ENCODE measurements around the gene ARCN1.

The ARCN1 gene

DNA sequence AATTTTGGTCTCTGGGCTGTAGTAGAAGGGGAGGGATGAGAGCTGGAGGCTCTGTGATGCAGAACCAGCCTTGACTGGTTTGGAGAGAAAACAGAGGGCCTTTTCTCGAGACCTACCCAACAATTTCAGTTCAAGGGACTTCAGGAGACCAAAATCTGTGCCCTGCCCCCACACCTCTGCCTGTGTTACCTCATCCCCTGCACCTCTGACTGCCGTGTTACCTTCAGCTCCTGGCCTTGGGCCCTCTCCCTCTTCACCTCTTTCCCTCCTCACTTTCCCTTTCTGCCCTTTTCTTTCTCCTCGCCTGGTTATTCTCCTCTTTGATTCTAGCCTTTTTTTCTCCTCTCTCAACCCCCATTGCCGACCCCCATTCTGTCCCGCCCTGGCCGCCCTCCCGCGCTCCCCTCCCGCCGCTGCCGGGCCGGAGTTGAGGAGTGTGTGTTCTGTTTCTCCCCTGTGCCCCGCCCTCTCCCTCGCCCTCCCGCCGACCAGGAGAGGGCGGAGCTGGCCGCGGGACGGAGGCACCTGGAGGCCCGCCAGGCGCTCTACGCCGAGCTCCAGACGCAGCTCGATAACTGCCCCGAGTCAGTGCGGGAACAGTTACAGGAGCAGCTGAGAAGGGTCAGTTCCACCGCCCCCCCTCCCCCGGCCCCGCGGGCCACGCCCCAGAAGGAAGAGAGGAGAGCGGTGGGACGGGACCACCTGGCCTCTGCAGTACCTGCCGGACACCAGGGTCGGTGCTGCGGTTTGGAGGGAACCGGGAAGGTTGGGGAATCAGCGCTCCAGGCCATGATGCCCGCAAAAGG is 62.4 kb downstream of the ARCN1 start:
- H3K23ac ChIP-seq (ENCODE audit: low read length), result no peak overlapping the region
- peak overlapping the region; percentile 80 for H3K4me2 ChIP-seq (ENCODE audit: low read length)
- H2BK15ac ChIP-seq (replicated peaks; ENCODE audit: low read depth), result no peak overlapping the region
- H2AK5ac ChIP-seq (ENCODE audit: low read length), result no peak overlapping the region
- no peak overlapping the region for H2BK120ac ChIP-seq (ENCODE audit: low read depth, low read length)
- no peak overlapping the region for H4K8ac ChIP-seq (ENCODE audit: low read depth, low read length)
- DNase-seq, result peak; percentile 93
- H3K4me3 ChIP-seq (ENCODE audit: low read length), result peak overlapping the region; percentile 27
- no peak overlapping the region for H3K4ac ChIP-seq (ENCODE audit: low read depth, low read length)
- H3K18ac ChIP-seq (ENCODE audit: low read length), result no peak overlapping the region
- no peaks in the 10 kb centered on the region for H3K79me1 ChIP-seq (ENCODE audit: low read length)
- H2BK5ac ChIP-seq (ENCODE audit: low read length), result no peak overlapping the region
- no peaks in the 10 kb centered on the region for H3K79me2 ChIP-seq (ENCODE audit: control insufficient read depth, insufficient read depth, low read length)
- H3K36me3 ChIP-seq (ENCODE audit: control insufficient read depth, insufficient read depth, low read length), result no peaks in the 10 kb centered on the region
- no CpG with 5 or more reads among the region's 41 CpGs for WGBS (ENCODE audit: extremely low coverage, insufficient coverage, low lambda C conversion rate)
- peak overlapping the region; percentile 15 for H3K27ac ChIP-seq (ENCODE audit: low read depth, low read length)
- no peaks in the 10 kb centered on the region for H3K27me3 ChIP-seq (ENCODE audit: insufficient read depth, low read length, poor library complexity)
- H3K56ac ChIP-seq (ENCODE audit: low read length), result peak overlapping the region; percentile 90
- H3K9ac ChIP-seq (ENCODE audit: low read length), result peak overlapping the region; percentile 77
- H3K4me1 ChIP-seq (ENCODE audit: control insufficient read depth, low read depth, low read length), result peaks cover 7% of the 10 kb centered on the region
- no peak overlapping the region for H4K5ac ChIP-seq (ENCODE audit: low read length)

DNA sequence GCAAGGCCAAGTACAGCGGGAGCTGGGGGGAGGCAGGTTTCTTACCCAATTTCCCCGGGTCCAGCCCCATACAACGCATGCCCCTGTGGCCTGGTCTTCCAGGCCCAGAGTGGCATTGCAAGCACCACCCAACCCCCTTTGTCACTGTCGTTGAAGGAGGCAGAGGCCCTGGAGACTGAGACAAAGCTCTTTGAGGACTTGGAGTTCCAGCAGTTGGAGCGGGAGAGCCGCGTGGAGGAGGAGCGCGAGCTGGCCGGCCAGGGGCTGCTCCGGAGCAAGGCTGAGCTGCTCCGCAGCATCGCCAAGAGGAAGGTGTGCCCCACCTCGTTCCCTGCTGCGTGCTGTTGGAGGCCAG is 63.0 kb downstream of the ARCN1 start:
- Histone ChIP-seq H3K4me3 (ENCODE audit: low read length) (peak overlapping the region; percentile 27), H3K79me2 (ENCODE audit: control insufficient read depth, insufficient read depth, low read length) (no peaks in the 10 kb centered on the region), H3K79me1 (ENCODE audit: low read length) (no peaks in the 10 kb centered on the region), H3K27ac (ENCODE audit: low read depth, low read length) (peak overlapping the region; percentile 15), H3K4me1 (ENCODE audit: control insufficient read depth, low read depth, low read length) (peaks cover 7% of the 10 kb centered on the region), H3K23ac (ENCODE audit: low read length) (no peak overlapping the region), H3K4ac (ENCODE audit: low read depth, low read length) (no peak overlapping the region), H2AK5ac (ENCODE audit: low read length) (no peak overlapping the region), H2BK15ac (replicated peaks; ENCODE audit: low read depth) (no peak overlapping the region), H3K27me3 (ENCODE audit: insufficient read depth, low read length, poor library complexity) (no peaks in the 10 kb centered on the region), H3K56ac (ENCODE audit: low read length) (peak overlapping the region; percentile 90), H3K18ac (ENCODE audit: low read length) (no peak overlapping the region), H4K5ac (ENCODE audit: low read length) (no peak overlapping the region), H3K4me2 (ENCODE audit: low read length) (peak overlapping the region; percentile 80), H4K8ac (ENCODE audit: low read depth, low read length) (no peak overlapping the region), H2BK120ac (ENCODE audit: low read depth, low read length) (no peak overlapping the region), H2BK5ac (ENCODE audit: low read length) (no peak overlapping the region), H3K36me3 (ENCODE audit: control insufficient read depth, insufficient read depth, low read length) (no peaks in the 10 kb centered on the region), H3K9ac (ENCODE audit: low read length) (peak overlapping the region; percentile 77)
- WGBS (ENCODE audit: extremely low coverage, insufficient coverage, low lambda C conversion rate), result no CpG with 5 or more reads among the region's 15 CpGs
- DNase-seq, result no peak

DNA sequence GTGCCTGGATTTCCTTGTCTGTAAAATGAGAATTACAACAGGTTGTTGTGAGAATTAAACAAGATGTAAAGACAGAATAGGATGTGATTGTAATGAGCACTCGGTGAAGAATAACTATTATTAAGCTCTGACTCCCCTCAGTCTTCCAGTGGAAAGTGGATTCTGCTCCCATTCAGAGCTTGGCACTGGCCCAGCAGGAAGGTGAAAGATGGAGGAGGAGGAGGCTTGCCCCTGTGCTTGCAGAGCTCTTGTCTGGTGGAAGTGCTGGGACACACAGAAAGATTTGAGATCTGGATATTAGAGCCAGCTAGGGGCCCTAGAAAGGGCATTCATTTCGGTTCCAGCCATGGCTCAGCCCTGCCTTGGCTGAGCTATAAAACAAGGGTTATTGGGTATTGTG is 63.4 kb downstream of the ARCN1 start:
- no CpG with 5 or more reads among the region's 2 CpGs for WGBS (ENCODE audit: extremely low coverage, insufficient coverage, low lambda C conversion rate)
- Histone ChIP-seq H3K4me3 (ENCODE audit: low read length) (no peak overlapping the region), H3K27ac (ENCODE audit: low read depth, low read length) (no peak overlapping the region), H2BK15ac (replicated peaks; ENCODE audit: low read depth) (no peak overlapping the region), H3K79me1 (ENCODE audit: low read length) (no peaks in the 10 kb centered on the region), H3K4ac (ENCODE audit: low read depth, low read length) (no peak overlapping the region), H3K23ac (ENCODE audit: low read length) (no peak overlapping the region), H2BK5ac (ENCODE audit: low read length) (no peak overlapping the region), H3K4me2 (ENCODE audit: low read length) (peak overlapping the region; percentile 80), H3K9ac (ENCODE audit: low read length) (peak overlapping the region; percentile 77), H3K4me1 (ENCODE audit: control insufficient read depth, low read depth, low read length) (peaks cover 7% of the 10 kb centered on the region), H3K18ac (ENCODE audit: low read length) (no peak overlapping the region), H4K5ac (ENCODE audit: low read length) (no peak overlapping the region), H2BK120ac (ENCODE audit: low read depth, low read length) (no peak overlapping the region), H3K79me2 (ENCODE audit: control insufficient read depth, insufficient read depth, low read length) (no peaks in the 10 kb centered on the region), H3K36me3 (ENCODE audit: control insufficient read depth, insufficient read depth, low read length) (no peaks in the 10 kb centered on the region), H3K56ac (ENCODE audit: low read length) (peak overlapping the region; percentile 90), H3K27me3 (ENCODE audit: insufficient read depth, low read length, poor library complexity) (no peaks in the 10 kb centered on the region), H4K8ac (ENCODE audit: low read depth, low read length) (no peak overlapping the region), H2AK5ac (ENCODE audit: low read length) (no peak overlapping the region)
- DNase-seq, result no peak

DNA sequence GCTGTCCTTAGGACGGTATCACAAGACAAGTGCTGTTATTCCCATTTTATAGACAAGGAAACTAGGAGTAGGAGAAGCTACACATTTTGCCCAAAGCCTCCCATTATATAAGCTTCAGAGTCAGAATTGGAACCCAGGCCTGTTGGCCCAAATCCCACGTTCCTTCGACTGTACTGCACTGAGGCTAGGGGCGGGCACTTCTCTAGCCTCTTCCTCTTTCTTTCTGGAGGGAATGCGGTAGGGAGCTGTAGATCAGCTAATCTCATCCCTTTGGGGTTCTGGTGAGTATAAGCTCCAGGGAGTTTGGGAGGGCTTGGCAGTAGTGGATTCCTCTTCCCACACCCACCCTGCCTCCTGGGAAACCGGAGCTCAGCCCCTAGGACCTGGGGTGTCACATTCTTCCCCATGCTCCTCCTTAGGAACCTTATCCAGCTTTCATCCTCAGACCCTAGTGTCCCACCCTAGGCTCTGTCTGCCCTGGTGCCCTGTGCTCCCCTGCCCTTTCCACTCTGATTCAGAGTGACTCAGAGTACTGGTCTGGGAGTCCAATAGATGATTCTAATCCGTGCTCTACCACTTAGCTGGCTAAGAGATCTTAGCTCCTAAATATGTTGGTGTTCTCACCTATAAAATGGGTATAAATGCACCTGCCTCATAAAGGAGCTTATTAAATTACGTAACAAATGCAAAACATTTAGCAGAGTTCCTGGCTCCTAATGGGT is 64.5 kb downstream of the ARCN1 start:
- peaks cover 7% of the 10 kb centered on the region for H3K4me1 ChIP-seq (ENCODE audit: control insufficient read depth, low read depth, low read length)
- H3K9ac ChIP-seq (ENCODE audit: low read length), result no peak overlapping the region
- no peak overlapping the region for H3K27ac ChIP-seq (ENCODE audit: low read depth, low read length)
- H3K79me1 ChIP-seq (ENCODE audit: low read length), result no peaks in the 10 kb centered on the region
- H4K8ac ChIP-seq (ENCODE audit: low read depth, low read length), result no peak overlapping the region
- WGBS (ENCODE audit: extremely low coverage, insufficient coverage, low lambda C conversion rate), result no CpG with 5 or more reads among the region's 8 CpGs
- H3K36me3 ChIP-seq (ENCODE audit: control insufficient read depth, insufficient read depth, low read length), result no peaks in the 10 kb centered on the region
- no peak overlapping the region for H3K23ac ChIP-seq (ENCODE audit: low read length)
- H2AK5ac ChIP-seq (ENCODE audit: low read length), result no peak overlapping the region
- H3K4me2 ChIP-seq (ENCODE audit: low read length), result no peak overlapping the region
- no peak overlapping the region for H3K56ac ChIP-seq (ENCODE audit: low read length)
- no peak overlapping the region for H2BK5ac ChIP-seq (ENCODE audit: low read length)
- H4K5ac ChIP-seq (ENCODE audit: low read length), result no peak overlapping the region
- H3K4ac ChIP-seq (ENCODE audit: low read depth, low read length), result no peak overlapping the region
- H3K27me3 ChIP-seq (ENCODE audit: insufficient read depth, low read length, poor library complexity), result no peaks in the 10 kb centered on the region
- no peak overlapping the region for H2BK120ac ChIP-seq (ENCODE audit: low read depth, low read length)
- DNase-seq, result no peak
- no peaks in the 10 kb centered on the region for H3K79me2 ChIP-seq (ENCODE audit: control insufficient read depth, insufficient read depth, low read length)
- H3K4me3 ChIP-seq (ENCODE audit: low read length), result no peak overlapping the region
- H2BK15ac ChIP-seq (replicated peaks; ENCODE audit: low read depth), result no peak overlapping the region
- no peak overlapping the region for H3K18ac ChIP-seq (ENCODE audit: low read length)

DNA sequence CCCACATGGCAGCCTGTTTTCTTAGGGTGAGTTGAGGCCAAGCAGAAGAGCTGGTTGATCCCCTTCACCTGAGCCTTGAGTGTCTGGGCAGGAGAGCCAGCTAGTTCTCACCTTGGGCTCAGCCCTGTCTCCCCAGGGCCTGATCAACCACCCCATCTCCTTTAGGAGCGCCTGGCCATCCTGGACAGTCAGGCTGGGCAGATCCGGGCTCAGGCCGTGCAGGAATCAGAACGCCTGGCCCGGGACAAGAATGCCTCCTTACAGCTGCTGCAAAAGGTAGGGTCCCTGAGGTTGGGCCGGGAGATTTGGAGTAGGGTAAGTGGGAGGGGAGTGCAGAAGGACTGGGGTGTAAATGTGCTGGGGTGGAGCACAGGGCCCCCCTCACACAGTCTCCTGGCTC is 66.5 kb downstream of the ARCN1 start:
- no peak overlapping the region for H3K9ac ChIP-seq (ENCODE audit: low read length)
- no peak overlapping the region for H3K56ac ChIP-seq (ENCODE audit: low read length)
- H3K4me1 ChIP-seq (ENCODE audit: control insufficient read depth, low read depth, low read length), result peaks cover 6% of the 10 kb centered on the region
- H3K4me3 ChIP-seq (ENCODE audit: low read length), result no peak overlapping the region
- no peak for DNase-seq
- H4K8ac ChIP-seq (ENCODE audit: low read depth, low read length), result no peak overlapping the region
- H3K18ac ChIP-seq (ENCODE audit: low read length), result no peak overlapping the region
- no peaks in the 10 kb centered on the region for H3K79me2 ChIP-seq (ENCODE audit: control insufficient read depth, insufficient read depth, low read length)
- no CpG with 5 or more reads among the region's 6 CpGs for WGBS (ENCODE audit: extremely low coverage, insufficient coverage, low lambda C conversion rate)
- no peak overlapping the region for H3K4me2 ChIP-seq (ENCODE audit: low read length)
- H3K36me3 ChIP-seq (ENCODE audit: control insufficient read depth, insufficient read depth, low read length), result no peaks in the 10 kb centered on the region
- H3K79me1 ChIP-seq (ENCODE audit: low read length), result no peaks in the 10 kb centered on the region
- H2BK15ac ChIP-seq (replicated peaks; ENCODE audit: low read depth), result no peak overlapping the region
- H3K27me3 ChIP-seq (ENCODE audit: insufficient read depth, low read length, poor library complexity), result no peaks in the 10 kb centered on the region
- no peak overlapping the region for H3K23ac ChIP-seq (ENCODE audit: low read length)
- H3K27ac ChIP-seq (ENCODE audit: low read depth, low read length), result no peak overlapping the region
- no peak overlapping the region for H2BK120ac ChIP-seq (ENCODE audit: low read depth, low read length)
- no peak overlapping the region for H3K4ac ChIP-seq (ENCODE audit: low read depth, low read length)
- no peak overlapping the region for H2AK5ac ChIP-seq (ENCODE audit: low read length)
- H4K5ac ChIP-seq (ENCODE audit: low read length), result no peak overlapping the region
- H2BK5ac ChIP-seq (ENCODE audit: low read length), result no peak overlapping the region

All from mesendoderm (in vitro differentiated cells).